Measurements from ENCODE around the gene OR6C65. TPM values are rescaled to one million over a fixed set of nuclear protein-coding genes. Genes with fewer than 3 reads are reported as not detected.

Gene OR6C65
- total RNA-seq, 1 experiment from 2014 or later = not detected

DNA sequence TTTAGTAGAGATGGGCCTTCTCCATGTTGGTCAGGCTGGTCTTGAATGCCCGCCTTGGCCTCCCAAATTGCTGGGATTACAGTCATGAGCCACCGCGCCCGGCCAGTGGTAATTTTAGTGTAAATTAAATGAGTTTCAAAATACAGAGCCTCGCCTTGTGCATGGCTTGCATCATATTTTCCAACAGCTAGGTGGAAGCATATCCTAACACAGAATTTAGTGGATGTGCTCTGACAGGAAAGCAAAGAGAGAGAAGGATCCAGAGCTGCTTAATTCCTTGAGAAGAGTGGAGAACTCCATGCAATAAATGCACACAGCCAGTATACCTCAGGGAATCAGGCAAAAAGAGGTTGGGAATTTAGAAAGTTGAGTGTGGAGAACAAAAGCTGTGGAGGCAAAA lies 46.0 kb downstream of the OR6C65 start:
- no peak for DNase-seq (ENCODE audit: low spot score)

DNA sequence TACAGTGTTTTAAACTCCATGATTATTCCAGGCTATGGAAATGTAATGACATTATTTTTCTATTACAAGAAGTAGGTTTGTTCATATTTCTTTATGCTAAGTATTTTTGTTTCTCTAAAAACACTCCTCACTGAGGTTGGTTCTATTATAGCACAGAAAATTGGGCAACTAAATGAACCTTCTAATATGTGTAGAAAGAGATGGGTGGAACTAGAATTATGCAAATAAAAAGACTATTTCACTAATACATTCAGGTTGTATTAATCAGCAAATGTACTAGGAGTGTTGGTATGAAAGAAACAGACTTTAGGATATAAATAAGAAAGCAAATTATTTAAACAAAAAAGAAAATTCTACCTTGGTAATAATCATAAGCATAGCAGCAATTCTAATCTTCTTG lies 48.5 kb downstream of the OR6C65 start:
- DNase-seq (ENCODE audit: low spot score) = no peak

Other genes starting within 250 kb of the OR6C65 start
- not detected in 2 replicates for gene OR10A7, start 179.5 kb upstream of the OR6C65 start, total RNA-seq (2014; rRNA removed; shearing (Covaris generic))
- not detected in 2 replicates for gene OR6C74, start 155.9 kb upstream of the OR6C65 start, total RNA-seq (2014; rRNA removed; shearing (Covaris generic))
- gene OR6C6, start 104.0 kb upstream of the OR6C65 start, total RNA-seq (2014; rRNA removed; shearing (Covaris generic)) = not detected in 2 replicates
- not detected in 2 replicates for gene OR6C1, start 86.2 kb upstream of the OR6C65 start, total RNA-seq (2014; rRNA removed; shearing (Covaris generic))
- not detected in 2 replicates for gene OR6C3, start 69.8 kb upstream of the OR6C65 start, total RNA-seq (2014; rRNA removed; shearing (Covaris generic))
- gene OR6C75, start 37.6 kb upstream of the OR6C65 start, total RNA-seq (2014; rRNA removed; shearing (Covaris generic)) = not detected in 2 replicates
- gene OR6C76, start 25.7 kb downstream of the OR6C65 start, total RNA-seq (2014; rRNA removed; shearing (Covaris generic)) = not detected in 2 replicates
- not detected in 2 replicates for gene OR6C2, start 43.5 kb downstream of the OR6C65 start, total RNA-seq (2014; rRNA removed; shearing (Covaris generic))
- not detected in 2 replicates for gene OR6C70, start 69.6 kb downstream of the OR6C65 start, total RNA-seq (2014; rRNA removed; shearing (Covaris generic))
- gene OR6C68, start 91.8 kb downstream of the OR6C65 start, total RNA-seq (2014; rRNA removed; shearing (Covaris generic)) = not detected in 2 replicates
- gene OR6C4, start 149.1 kb downstream of the OR6C65 start, total RNA-seq (2014; rRNA removed; shearing (Covaris generic)) = not detected in 2 replicates
- not detected in 2 replicates for gene OR2AP1, start 171.9 kb downstream of the OR6C65 start, total RNA-seq (2014; rRNA removed; shearing (Covaris generic))
- not detected in 2 replicates for gene OR10P1, start 236.4 kb downstream of the OR6C65 start, total RNA-seq (2014; rRNA removed; shearing (Covaris generic))